PC-3 (cell line): ENCODE results near the gene UBE2R2. TPM values are rescaled to one million over a fixed set of nuclear protein-coding genes. Genes with fewer than 3 reads are reported as not detected.
A peak's percentile ranks its signal among the peaks of the same experiment; 100 is the strongest.
"Not testable (repeated sequence)": the region's sequence is repeated elsewhere in the genome, so short reads cannot be mapped to it uniquely, and the experiment has no call there.

Experiments
- ATAC-seq: fragments of 200-7000 bp; cut with Tn5 transposase; 2 replicates; pipeline ENCODE4 v1.9.1; 2020; ENCODE audit warnings: mild to moderate bottlenecking, moderate library complexity
- BruUV-seq: library from RNA; stranded (reverse); fragments of 400-500 nt; replicated peaks from 2 replicates; lab custom pipeline; 2021; lab: Mats Ljungman, UMichigan
- CTCF ChIA-PET: fragments of 300-600 bp; sonication (Branson Sonifier 250); formaldehyde crosslinking; loops from one replicate; lab custom pipeline; 2022; ENCODE audit warnings: antibody characterized with exemption; lab: Charles Lee
- POLR2A ChIA-PET: fragments of 300-600 bp; sonication (Branson Sonifier 250); formaldehyde crosslinking; loops from one replicate; lab custom pipeline; 2022; ENCODE audit warnings: antibody characterized with exemption; ENCODE audit not compliant: unreplicated experiment; lab: Charles Lee
- DNase-seq: peaks from one replicate; pipeline ENCODE4 v3.0.0-alpha.2; 2015
- H2AFZ ChIP-seq: fragments of 300-600 bp; sonication (generic); 2 replicates; pipeline ENCODE4 v1.6.0; 2016; ENCODE audit warnings: antibody characterized with exemption, low read length
- H3F3A ChIP-seq: fragments of 300-600 bp; sonication (generic); one replicate; pipeline ENCODE4 v1.6.0; 2017; ENCODE audit warnings: antibody characterized with exemption, low read length, control low read depth, mild to moderate bottlenecking; ENCODE audit not compliant: unreplicated experiment
- H3K27ac ChIP-seq: fragments of 300-600 bp; sonication (generic); 2 replicates; pipeline ENCODE4 v1.5.1; 2016; ENCODE audit warnings: mild to moderate bottlenecking, low read length
- H3K27me3 ChIP-seq: fragments of 300-600 bp; sonication (generic); 2 replicates; pipeline ENCODE4 v1.6.1; 2016; ENCODE audit warnings: low read length, mixed read lengths
- H3K36me3 ChIP-seq: fragments of 300-600 bp; sonication (generic); 2 replicates; pipeline ENCODE4 v1.6.1; 2016; ENCODE audit warnings: low read depth, mixed run types, low read length, mixed read lengths
- H3K4me1 ChIP-seq: fragments of 300-600 bp; sonication (generic); 2 replicates; pipeline ENCODE4 v1.5.1; 2016; ENCODE audit warnings: low read length; ENCODE audit not compliant: insufficient read depth
- H3K4me2 ChIP-seq: fragments of 300-600 bp; sonication (generic); 2 replicates; pipeline ENCODE4 v1.6.0; 2016; ENCODE audit warnings: low read length
- H3K4me3 ChIP-seq: fragments of 300-600 bp; sonication (generic); 2 replicates; pipeline ENCODE4 v1.5.1; 2016; ENCODE audit warnings: mild to moderate bottlenecking, low read length, mixed read lengths
- H3K79me2 ChIP-seq: fragments of 300-600 bp; sonication (generic); 2 replicates; pipeline ENCODE4 v1.6.1; 2017; ENCODE audit warnings: low read length, mixed read lengths
- H3K9ac ChIP-seq: fragments of 300-600 bp; sonication (generic); 2 replicates; pipeline ENCODE4 v1.6.0; 2016; ENCODE audit warnings: mild to moderate bottlenecking, low read length
- H3K9me2 ChIP-seq: fragments of 300-600 bp; sonication (generic); replicated peaks from 2 replicates; pipeline ENCODE4 v1.6.1; 2016; ENCODE audit warnings: mixed run types, low read length, mixed read lengths
- H3K9me3 ChIP-seq: fragments of 300-600 bp; sonication (generic); 2 replicates; pipeline ENCODE4 v1.6.1; 2016; ENCODE audit warnings: low read length, mixed read lengths
- H4K20me1 ChIP-seq: fragments of 300-600 bp; sonication (generic); 2 replicates; pipeline ENCODE4 v1.6.1; 2016; ENCODE audit warnings: low read length, mixed read lengths
- EZH2 ChIP-seq: fragments of 300-600 bp; sonication (generic); IDR thresholded peaks from one replicate; pipeline ENCODE4 v1.6.1; 2017; ENCODE audit warnings: antibody characterized with exemption, mild to moderate bottlenecking, low read length; ENCODE audit not compliant: unreplicated experiment
- EZH2phosphoT487 ChIP-seq: fragments of 300-600 bp; sonication (generic); IDR thresholded peaks from 2 replicates; pipeline ENCODE4 v1.6.1; 2018; ENCODE audit warnings: mild to moderate bottlenecking, antibody characterized with exemption, low read length, borderline replicate concordance
- intact Hi-C: fragments of 100-400 bp; cut with micrococcal nuclease; formaldehyde crosslinking; loops from 2 replicates; pipeline ENCODE4 v1.9.0; 2023
- total RNA-seq: library from RNA; depleted of rRNA; stranded (reverse); fragments of >200 nt; gene quantifications from 2 replicates; pipeline ENCODE4 v1.2.3, GENCODE V29; 2014
- TF ChIP-seq, protein P1 (sequence below): fragments of 300-600 bp; sonication (generic); conservative IDR thresholded peaks from 2 replicates; pipeline ENCODE4 v1.5.1; 2017; ENCODE audit warnings: antibody characterized with exemption, low read depth, mild to moderate bottlenecking, low read length

The UBE2R2 gene
- total RNA-seq, 1 experiment from 2014 or later = 18.4 TPM

DNA sequence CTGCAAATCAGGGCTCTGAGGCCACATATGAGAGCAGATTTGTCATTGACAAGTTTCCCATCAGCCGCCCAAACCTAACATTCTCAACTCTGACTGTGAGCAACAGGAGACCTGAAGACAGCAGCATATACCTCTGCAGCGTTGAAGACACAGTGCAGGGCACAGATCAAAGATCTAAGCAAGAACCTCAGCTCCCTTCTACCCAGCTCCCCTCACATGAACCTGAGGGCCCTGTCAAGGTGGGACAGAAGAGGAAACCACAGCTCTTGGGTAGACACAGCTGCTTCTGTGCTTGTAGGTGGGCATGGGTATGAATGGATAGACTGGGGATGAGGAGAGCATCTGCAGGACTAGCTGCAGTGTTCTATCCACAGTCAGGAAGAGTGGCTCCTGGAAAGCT is 30.3 kb upstream of the UBE2R2 start:
- ATAC-seq = no peak
- Histone ChIP-seq H3K9ac (no peak overlapping the region), H3K4me1 (peaks cover 32% of the 10 kb centered on the region), H3K4me3 (no peak overlapping the region), H3K27ac (no peak overlapping the region), H3K9me3 (no peaks in the 10 kb centered on the region), H3K36me3 (peaks cover 12% of the 10 kb centered on the region), H2AFZ (no peak overlapping the region), H3K27me3 (no peaks in the 10 kb centered on the region), H3K79me2 (peaks cover 54% of the 10 kb centered on the region), H3K4me2 (no peak overlapping the region), H3K9me2 (no peaks in the 10 kb centered on the region), H4K20me1 (no peaks in the 10 kb centered on the region), H3F3A (no peaks in the 10 kb centered on the region)
- no peak for DNase-seq
- intact Hi-C loops = no loop called here
- TF ChIP-seq, protein P1, sequence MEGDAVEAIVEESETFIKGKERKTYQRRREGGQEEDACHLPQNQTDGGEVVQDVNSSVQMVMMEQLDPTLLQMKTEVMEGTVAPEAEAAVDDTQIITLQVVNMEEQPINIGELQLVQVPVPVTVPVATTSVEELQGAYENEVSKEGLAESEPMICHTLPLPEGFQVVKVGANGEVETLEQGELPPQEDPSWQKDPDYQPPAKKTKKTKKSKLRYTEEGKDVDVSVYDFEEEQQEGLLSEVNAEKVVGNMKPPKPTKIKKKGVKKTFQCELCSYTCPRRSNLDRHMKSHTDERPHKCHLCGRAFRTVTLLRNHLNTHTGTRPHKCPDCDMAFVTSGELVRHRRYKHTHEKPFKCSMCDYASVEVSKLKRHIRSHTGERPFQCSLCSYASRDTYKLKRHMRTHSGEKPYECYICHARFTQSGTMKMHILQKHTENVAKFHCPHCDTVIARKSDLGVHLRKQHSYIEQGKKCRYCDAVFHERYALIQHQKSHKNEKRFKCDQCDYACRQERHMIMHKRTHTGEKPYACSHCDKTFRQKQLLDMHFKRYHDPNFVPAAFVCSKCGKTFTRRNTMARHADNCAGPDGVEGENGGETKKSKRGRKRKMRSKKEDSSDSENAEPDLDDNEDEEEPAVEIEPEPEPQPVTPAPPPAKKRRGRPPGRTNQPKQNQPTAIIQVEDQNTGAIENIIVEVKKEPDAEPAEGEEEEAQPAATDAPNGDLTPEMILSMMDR = no peak
- TF ChIP-seq EZH2phosphoT487 = no peak
- no peak for TF ChIP-seq EZH2
- BruUV-seq = no TSS peak
- ChIA-PET POLR2A (no interaction called here), CTCF (no interaction called here)

DNA sequence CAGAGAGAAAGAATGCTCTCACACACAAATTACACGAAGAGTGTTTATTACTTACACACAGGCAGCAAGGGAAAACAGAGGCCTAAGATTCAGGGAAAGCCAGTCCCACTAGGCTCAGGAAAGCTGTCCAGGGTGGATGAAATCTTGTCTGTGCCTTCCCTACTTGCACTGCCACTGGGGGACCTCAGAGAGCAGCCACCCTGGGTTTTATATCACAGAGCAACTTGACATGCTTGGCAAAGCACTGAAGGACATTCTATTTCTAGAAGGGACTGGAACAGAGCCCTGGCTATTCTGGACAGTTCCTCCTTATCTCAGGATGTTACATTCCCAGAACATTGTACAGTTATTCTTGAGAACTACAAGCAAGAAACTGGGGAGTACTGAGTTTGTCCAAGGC is 29.1 kb upstream of the UBE2R2 start:
- Histone ChIP-seq H3K27me3 (no peaks in the 10 kb centered on the region), H3K9me2 (no peaks in the 10 kb centered on the region), H3K4me1 (peaks cover 21% of the 10 kb centered on the region), H2AFZ (no peak overlapping the region), H3F3A (no peaks in the 10 kb centered on the region), H3K79me2 (peaks cover 56% of the 10 kb centered on the region), H3K9me3 (no peaks in the 10 kb centered on the region), H3K9ac (no peak overlapping the region), H3K4me3 (no peak overlapping the region), H4K20me1 (no peaks in the 10 kb centered on the region), H3K27ac (no peak overlapping the region), H3K4me2 (no peak overlapping the region), H3K36me3 (peaks cover 16% of the 10 kb centered on the region)
- TF ChIP-seq EZH2 = no peak
- TF ChIP-seq, protein P1 = 0 out of 2 replicates have a peak, but pooled peaks have one; percentile 16
- no peak for ATAC-seq
- no peak for DNase-seq
- ChIA-PET POLR2A (no interaction called here), CTCF (no interaction called here)
- BruUV-seq = no TSS peak
- intact Hi-C loops = no loop called here

DNA sequence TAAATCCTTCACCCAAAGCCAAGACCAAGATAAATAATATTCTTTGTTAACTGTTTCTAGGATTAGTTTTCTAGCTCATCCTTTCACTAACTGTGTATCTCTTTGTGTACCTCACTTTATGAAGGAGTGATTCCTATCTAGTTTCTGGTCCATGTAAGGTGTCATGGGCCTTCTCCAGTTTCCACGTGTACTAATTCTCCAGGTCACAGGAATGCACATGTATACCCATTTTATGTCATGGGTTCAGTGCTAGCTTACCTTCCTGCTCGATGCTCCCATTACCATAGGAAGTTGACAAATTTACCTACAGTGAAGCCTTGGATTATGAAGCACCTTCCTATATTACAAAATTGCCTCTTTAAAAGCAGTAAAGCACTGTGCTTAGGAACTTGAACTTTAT is 27.5 kb upstream of the UBE2R2 start:
- CTCF ChIA-PET, H4K20me1 ChIP-seq, H3K9ac ChIP-seq, intact Hi-C loops, BruUV-seq, H3K27me3 ChIP-seq, H3K9me3 ChIP-seq, H3K4me2 ChIP-seq, H2AFZ ChIP-seq, H3K4me3 ChIP-seq, H3K9me2 ChIP-seq, H3F3A ChIP-seq, DNase-seq, H3K27ac ChIP-seq, POLR2A ChIA-PET, ATAC-seq: not testable (repeated sequence)
- Histone ChIP-seq H3K4me1 (peaks cover 15% of the 10 kb centered on the region), H3K79me2 (peaks cover 40% of the 10 kb centered on the region), H3K36me3 (peaks cover 16% of the 10 kb centered on the region)
